Retinal pigment epithelial cell (primary cell): Measurements from ENCODE around the gene PTPN20.

Source experiments
- DNase-seq: peaks from one replicate; pipeline ENCODE4 v3.0.0-alpha.2; 2010; ENCODE audit warnings: low read depth
- H3K4me3 ChIP-seq: 2 replicates; pipeline ENCODE4 v1.5.1; 2011; ENCODE audit warnings: mild to moderate bottlenecking, low read length, control low read depth, moderate library complexity
- TF ChIP-seq, protein P1 (sequence below): conservative IDR thresholded peaks from 2 replicates; pipeline ENCODE4 v1.5.1; 2011; ENCODE audit warnings: low read depth, low read length, control low read depth, inconsistent platforms

Gene PTPN20

GRCh38 chr10:47025253-47025539 is 114.0 kb downstream of the PTPN20 start:
- no peak overlapping the region for H3K4me3 ChIP-seq
- TF ChIP-seq, protein P1, sequence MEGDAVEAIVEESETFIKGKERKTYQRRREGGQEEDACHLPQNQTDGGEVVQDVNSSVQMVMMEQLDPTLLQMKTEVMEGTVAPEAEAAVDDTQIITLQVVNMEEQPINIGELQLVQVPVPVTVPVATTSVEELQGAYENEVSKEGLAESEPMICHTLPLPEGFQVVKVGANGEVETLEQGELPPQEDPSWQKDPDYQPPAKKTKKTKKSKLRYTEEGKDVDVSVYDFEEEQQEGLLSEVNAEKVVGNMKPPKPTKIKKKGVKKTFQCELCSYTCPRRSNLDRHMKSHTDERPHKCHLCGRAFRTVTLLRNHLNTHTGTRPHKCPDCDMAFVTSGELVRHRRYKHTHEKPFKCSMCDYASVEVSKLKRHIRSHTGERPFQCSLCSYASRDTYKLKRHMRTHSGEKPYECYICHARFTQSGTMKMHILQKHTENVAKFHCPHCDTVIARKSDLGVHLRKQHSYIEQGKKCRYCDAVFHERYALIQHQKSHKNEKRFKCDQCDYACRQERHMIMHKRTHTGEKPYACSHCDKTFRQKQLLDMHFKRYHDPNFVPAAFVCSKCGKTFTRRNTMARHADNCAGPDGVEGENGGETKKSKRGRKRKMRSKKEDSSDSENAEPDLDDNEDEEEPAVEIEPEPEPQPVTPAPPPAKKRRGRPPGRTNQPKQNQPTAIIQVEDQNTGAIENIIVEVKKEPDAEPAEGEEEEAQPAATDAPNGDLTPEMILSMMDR: no peak
- DNase-seq: no peak

GRCh38 chr10:47025540-47026300 is 114.5 kb downstream of the PTPN20 start:
- no peak for DNase-seq
- TF ChIP-seq, protein P1: no peak
- no peak overlapping the region for H3K4me3 ChIP-seq

DNA sequence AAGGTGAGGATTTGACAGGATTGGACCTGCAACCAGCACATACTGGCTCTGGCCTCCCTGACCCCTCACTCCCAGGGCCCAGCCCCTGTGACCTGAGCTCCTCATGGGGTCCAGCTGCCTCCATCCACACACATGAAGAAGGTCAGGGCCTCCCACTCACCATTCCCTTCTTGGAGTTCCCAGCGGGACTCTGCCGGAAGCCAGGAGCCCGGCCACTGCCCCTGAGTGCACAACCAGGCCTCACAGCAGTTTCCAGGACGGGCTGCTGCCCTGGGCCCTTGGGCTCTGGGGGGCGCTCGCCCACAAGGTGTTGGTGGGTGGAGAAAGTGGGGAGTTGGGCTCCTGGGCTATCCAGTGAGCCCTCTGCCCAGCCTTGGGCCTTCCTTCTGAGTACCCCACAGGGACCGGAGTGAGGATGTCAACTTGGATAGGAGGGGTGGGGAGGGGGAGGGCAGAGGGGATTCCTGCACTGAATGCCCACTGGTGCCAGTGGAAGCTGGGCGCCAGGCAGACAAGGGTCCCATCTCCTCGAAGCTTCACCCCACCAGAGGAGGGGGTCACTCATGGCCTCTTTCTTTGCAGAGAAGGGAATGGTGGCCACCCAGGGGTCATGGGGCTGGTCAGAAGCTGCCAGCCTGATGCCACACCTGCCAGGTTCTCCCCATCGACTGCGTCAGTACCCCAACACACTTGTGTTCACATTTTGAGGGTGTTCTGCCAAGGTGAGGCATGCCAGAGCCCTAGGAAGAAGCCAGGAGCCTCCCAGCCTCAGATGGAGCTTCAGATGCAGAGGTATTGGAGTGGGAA is 115.3 kb downstream of the PTPN20 start:
- no peak for DNase-seq
- H3K4me3 ChIP-seq: no peak overlapping the region
- TF ChIP-seq, protein P1: no peak

DNA sequence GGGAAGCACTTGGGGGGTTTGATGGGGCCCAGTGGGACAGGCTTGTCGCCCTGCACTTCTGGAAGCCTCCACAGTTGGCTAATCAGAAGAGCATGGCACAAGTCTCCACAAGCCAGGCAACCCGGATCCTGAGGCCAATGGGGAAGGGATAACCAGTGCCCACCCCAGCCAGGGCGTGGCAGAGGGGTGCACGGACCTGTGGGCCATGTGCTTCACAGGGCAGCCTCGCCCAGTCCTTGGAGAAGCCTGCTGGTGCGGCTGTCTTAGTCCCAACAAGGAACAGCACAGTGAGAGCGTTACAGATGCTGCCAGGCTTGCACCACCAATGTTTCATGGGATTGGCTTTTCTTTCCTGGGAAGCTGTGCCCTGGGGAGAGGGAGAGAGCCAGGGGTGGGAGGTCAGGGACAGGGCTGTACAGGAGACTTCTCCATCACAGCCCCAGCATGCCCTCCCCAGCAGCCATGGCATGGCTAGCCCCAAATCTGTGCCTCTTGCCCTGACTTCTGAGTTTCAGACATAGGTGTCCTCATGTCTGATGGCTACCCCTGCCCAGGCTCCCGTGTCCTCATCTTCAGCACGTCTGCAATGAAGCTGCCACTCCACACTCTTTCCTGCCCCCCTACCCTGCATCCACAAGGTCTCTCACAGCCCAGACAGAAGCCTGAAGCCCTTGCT is 116.0 kb downstream of the PTPN20 start:
- H3K4me3 ChIP-seq: no peak overlapping the region
- DNase-seq: no peak
- TF ChIP-seq, protein P1: no peak

- TF ChIP-seq, protein P1: no peak
- no peak overlapping the region for H3K4me3 ChIP-seq
- no peak for DNase-seq
These were observed 116.6 kb downstream of the PTPN20 start for GRCh38 chr10:47027784-47028260.

GRCh38 chr10:47028466-47028865 is 117.2 kb downstream of the PTPN20 start:
- H3K4me3 ChIP-seq: no peak overlapping the region
- TF ChIP-seq, protein P1: no peak
- no peak for DNase-seq
